ENCODE measurements around the gene TSHZ2.
"Not testable (repeated sequence)": the region's sequence is repeated elsewhere in the genome, so short reads cannot be mapped to it uniquely, and the experiment has no call there.

- TF ChIP-seq POLR2A (IDR thresholded peaks at IDR 0.05); CTCF (IDR thresholded peaks at IDR 0.05); EP300 (IDR thresholded peaks at IDR 0.05; ENCODE audit: low read depth); POLR2AphosphoS5 (IDR thresholded peaks at IDR 0.05): not testable (repeated sequence)
Measured at GRCh38 chr20:53504106-53504505, 531.9 kb downstream of the TSHZ2 start.
